Raji (cell line): ENCODE results near the gene FCRL3.

Experiments
- POLR2A ChIP-seq: IDR thresholded peaks from 2 replicates; pipeline ENCODE4 v1.6.1; 2011; ENCODE audit warnings: low read depth, low read length, control low read depth; ENCODE audit not compliant: insufficient read depth

FCRL3 gene

GRCh38 chr1:157700732-157701131 lies at the start of gene FCRL3:
TSS of gene FCRL3 (minus strand) at chr1:157700769. CDS start at chr1:157700489, 280 bp downstream.
- TF ChIP-seq POLR2A = peak; percentile 51

DNA sequence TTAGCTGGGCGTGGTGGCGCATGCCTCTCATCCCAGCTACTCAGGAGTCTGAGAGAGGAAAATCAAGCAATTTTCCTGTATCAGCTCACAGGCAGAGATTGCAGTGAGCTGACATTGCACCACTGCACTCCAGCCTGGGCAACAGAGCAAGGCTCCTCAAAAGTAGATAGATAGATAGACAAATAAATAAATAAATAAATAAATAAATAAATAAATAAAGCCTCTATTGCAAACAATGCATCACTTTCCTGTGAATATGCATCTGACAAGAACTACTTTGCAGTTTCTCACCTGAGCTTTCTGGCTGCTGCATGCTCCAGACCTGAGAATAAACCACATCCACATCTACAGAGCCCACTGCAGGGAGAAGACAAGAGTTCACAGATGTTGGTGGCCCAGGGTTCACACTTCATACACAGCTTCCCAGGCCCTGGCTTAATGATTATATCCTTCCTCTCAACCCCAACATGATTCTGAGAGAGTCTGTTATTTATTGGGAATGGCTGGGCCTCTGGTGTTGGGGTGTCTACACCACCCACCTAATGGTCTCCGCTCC lies 47.8 kb upstream of the FCRL3 start:
- no peak for TF ChIP-seq POLR2A

DNA sequence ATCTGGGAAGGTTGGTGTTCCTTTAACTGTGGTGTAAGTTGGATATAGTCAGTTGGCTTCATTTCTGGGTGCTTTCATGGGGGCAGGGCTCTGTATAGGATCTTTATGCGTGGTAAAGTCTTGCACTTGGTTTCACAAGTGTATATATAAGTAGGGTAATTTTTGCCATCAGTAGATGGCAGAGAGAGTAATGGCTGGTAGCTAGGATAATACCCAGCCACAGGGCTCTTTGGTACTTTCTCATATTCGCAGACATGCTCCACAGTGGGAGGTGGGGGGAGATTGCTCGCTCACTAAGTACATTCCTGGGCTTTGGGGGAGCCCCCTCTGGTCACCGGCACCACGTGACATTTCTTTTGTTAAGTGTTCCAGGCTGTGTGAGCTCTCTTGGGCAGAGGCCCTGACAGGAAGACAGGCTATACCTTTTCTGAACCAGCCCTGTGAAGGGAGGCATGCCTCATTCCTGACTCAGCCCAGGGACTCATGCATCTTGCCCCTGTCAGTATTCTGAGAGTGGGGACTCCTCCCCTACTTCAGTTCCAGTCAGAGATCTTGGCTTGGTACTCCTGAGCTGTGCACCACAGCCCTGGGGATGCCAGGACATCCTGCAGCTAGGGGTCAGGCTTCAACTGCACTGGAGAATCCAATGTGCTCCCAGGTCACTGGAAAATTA lies 38.8 kb upstream of the FCRL3 start:
- no peak for TF ChIP-seq POLR2A

DNA sequence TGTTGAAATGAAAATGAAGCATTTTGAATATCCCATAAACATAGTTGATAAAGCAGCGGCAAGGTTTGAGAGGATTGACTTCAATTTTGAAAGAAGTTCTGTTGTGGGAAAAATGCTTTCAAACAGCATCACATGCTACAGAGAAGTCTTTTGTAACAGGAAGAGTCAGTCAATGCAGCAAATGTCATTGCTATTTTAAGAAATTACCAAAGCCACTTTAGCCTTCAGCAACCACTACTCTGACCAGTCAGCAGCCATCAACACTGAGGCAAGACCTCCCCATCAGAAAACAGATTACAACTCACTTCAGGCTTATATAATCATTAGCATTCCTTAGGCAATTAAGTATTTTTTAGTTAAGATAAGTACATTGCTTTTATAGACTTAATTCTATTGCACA lies 33.8 kb upstream of the FCRL3 start:
- TF ChIP-seq POLR2A = no peak

DNA sequence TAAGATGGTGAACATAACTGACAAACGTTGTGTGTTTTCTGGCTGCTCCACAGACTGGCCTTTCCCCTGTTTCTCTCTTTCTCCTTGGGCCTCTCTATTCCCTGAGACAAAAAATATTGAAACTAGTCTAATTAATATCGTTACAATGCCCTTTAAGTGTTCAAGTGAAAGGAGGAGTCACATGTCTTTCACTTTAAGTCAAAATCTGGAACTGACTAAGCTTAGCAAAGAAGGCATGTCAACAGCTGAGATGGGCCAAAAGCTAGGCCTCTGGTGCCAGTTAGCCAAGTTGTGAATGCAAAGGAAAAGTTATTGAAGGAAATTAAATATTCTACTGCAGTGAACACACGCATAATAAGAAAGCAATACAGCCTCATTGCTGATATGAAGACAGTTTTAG lies 32.2 kb upstream of the FCRL3 start:
- no peak for TF ChIP-seq POLR2A

DNA sequence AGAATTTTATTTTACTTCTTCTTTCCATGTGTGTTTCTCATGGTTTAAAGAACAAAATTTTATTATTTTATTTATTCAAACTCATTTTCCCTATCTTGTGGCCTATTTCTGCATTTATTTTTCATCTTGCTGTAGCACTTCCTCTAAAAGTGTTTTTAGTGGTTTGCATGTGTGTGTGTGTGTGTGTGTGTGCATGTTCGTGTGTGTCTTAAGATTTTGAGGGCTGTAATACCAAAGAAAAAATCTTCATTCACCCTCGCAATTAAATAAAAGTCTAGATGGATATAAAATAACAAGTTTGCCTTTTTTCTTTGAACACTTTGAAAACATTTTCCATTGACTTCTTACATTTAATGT lies 24.6 kb upstream of the FCRL3 start:
- no peak for TF ChIP-seq POLR2A

DNA sequence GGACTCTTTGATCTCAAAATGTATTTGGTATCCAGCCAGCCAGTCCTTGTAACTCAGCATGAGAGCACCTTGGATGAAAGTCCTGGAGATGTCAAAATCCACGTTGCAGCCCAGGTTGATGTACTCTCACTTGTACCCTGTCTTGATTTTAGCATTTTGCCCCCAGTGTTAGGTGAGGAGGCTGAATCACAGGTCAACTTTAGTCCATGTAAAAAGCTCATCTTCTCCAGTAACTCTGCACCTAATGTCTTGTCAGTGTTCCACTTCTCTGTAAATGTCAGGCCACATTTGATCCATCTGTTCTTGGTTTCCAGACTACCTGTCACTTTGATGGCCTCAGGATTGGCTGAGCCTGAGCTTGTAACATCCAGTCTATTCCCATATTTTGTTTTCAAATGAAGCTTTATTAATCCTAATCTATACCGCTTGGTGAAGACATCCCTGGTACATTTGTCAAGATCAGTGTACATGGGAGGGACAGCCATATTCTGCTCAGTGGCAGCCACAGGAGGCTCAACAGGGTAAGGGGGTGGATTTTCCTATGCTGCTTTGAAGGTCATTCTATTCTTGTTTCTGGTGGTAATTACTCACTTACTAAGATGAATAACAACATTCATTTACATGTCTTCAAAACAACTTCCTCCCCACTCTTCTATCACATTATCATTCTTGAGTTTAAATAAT lies 24.1 kb upstream of the FCRL3 start:
- no peak for TF ChIP-seq POLR2A

GRCh38 chr1:157723157-157723556 lies 22.6 kb upstream of the FCRL3 start:
- TF ChIP-seq POLR2A = no peak

DNA sequence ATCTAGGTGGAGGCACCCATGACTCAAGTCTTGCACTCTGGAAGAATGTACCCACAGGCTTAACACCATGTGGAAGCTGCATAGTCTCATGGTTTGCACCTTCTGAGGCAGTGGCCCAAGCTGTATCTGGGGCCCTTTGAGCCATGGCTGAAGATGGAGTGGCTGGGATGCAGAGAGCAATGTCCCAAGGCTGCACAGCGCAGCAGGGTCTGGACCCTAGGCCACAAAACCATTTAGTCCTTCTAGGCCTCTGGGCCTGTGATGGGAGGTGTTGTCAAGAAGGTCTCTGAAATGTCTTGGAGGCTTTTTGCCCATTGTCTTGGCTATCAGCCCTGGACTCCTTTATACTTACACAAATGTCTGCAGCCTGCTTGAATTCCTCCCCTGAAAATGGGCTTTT lies 21.4 kb upstream of the FCRL3 start:
- no peak for TF ChIP-seq POLR2A

GRCh38 chr1:157715736-157716135 lies 15.2 kb upstream of the FCRL3 start:
- TF ChIP-seq POLR2A = no peak

DNA sequence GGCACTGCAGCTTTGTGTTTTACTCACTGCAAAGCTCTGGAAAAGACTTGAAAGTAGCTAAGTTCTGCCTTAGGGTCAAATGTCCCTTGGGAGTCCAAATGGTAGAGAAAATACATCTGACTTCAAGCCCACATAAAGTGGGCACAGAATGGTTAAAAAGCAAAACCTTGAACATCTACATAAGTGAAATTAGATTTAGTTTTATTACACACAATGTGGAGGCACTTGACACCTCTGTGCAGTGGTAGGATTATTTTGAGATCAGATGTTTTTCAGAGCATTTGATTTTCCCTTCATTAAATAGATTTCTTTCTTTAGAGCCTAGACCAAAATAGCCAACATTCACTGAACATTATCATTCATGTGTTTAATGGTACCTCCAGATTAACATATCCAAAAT lies 11.2 kb upstream of the FCRL3 start:
- TF ChIP-seq POLR2A = no peak

- no peak for TF ChIP-seq POLR2A
These were observed 4.3 kb upstream of the FCRL3 start for GRCh38 chr1:157704878-157705277.

- no peak for TF ChIP-seq POLR2A
These were observed 3.4 kb upstream of the FCRL3 start for GRCh38 chr1:157703981-157704380.

DNA sequence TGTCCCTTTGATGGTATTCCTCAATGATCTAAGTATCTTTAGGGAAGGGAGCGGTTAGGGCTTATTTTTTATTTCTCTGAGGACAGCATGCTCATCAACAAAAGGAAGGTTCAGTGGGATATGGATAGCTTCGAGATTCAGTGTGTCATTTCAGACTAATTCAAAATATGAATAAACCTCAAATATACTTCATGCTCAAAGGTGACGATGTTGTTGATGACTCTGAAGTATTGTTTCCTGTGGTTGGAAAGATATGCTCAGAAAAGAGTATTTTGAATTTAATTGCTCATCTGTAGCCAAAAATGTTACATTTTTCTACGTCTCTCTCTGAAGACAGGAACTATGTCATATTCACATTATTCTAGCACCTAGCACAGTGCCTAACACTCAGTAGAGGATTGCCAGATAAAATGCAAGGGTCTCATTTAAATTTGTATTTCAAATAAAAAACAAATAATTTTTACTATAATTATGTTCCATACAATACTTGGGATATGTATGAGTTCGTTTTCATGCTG lies 1.8 kb upstream of the FCRL3 start:
- TF ChIP-seq POLR2A = no peak

GRCh38 chr1:157700305-157700704 lies 264 bp downstream of the FCRL3 start:
- TF ChIP-seq POLR2A = no peak
